NCI-H1694 (cell line): ENCODE results near the gene TALDO1.
A peak's percentile ranks its signal among the peaks of the same experiment; 100 is the strongest.
"Not testable (repeated sequence)": the region's sequence is repeated elsewhere in the genome, so short reads cannot be mapped to it uniquely, and the experiment has no call there.

Experiments
- DNase-seq: peaks from one replicate; lab custom pipeline; 2025; lab: John Stamatoyannopoulos, UW

The TALDO1 gene

GRCh38 chr11:737366-737765, 9.9 kb upstream of the TALDO1 start:
- no peak for DNase-seq

- DNase-seq: not testable (repeated sequence)
Observed at GRCh38 chr11:737899-738298, 9.4 kb upstream of the TALDO1 start.

GRCh38 chr11:742156-742546, 5.1 kb upstream of the TALDO1 start:
- DNase-seq: no peak

- DNase-seq: no peak
Observed at GRCh38 chr11:742571-743201, 4.6 kb upstream of the TALDO1 start.

- no peak for DNase-seq
Observed at GRCh38 chr11:745428-745827, 1.8 kb upstream of the TALDO1 start.

- DNase-seq: no peak
Observed at GRCh38 chr11:746289-747157, 741 bp upstream of the TALDO1 start.

- DNase-seq: no peak
Observed at GRCh38 chr11:748007-748359, 719 bp downstream of the TALDO1 start.

- DNase-seq: no peak
Observed at GRCh38 chr11:749731-750130, 2.5 kb downstream of the TALDO1 start.

- DNase-seq: no peak
Observed at GRCh38 chr11:760236-760635, 13.0 kb downstream of the TALDO1 start.

GRCh38 chr11:761526-762108, 14.4 kb downstream of the TALDO1 start:
- no peak for DNase-seq

- peak; percentile 79 for DNase-seq
Observed at GRCh38 chr11:762421-763072, 15.3 kb downstream of the TALDO1 start.

- DNase-seq: no peak
Observed at GRCh38 chr11:763073-763463, 15.8 kb downstream of the TALDO1 start.

- no peak for DNase-seq
Observed at GRCh38 chr11:763549-764321, 16.5 kb downstream of the TALDO1 start.

GRCh38 chr11:764322-765024, 17.2 kb downstream of the TALDO1 start:
- peak; percentile 28 for DNase-seq

GRCh38 chr11:765025-765801, 17.9 kb downstream of the TALDO1 start:
- peak; percentile 29 for DNase-seq

GRCh38 chr11:765802-766091, 18.5 kb downstream of the TALDO1 start:
- no peak for DNase-seq

- no peak for DNase-seq
Observed at GRCh38 chr11:766106-766935, 19.1 kb downstream of the TALDO1 start.

GRCh38 chr11:766936-767210, 19.6 kb downstream of the TALDO1 start:
- no peak for DNase-seq

GRCh38 chr11:767238-767637, 20.0 kb downstream of the TALDO1 start:
- DNase-seq: no peak
